ENCODE results near the gene RPS26. TPM values are rescaled to one million over a fixed set of nuclear protein-coding genes. Genes with fewer than 3 reads are reported as not detected.

Gene RPS26
- total and polyA plus RNA-seq, 9 of the 15 experiments (the other 6 are each of a cell fraction or from before 2014, with no cell fraction given) = 70.2 to 1,589 (median 852) TPM

DNA sequence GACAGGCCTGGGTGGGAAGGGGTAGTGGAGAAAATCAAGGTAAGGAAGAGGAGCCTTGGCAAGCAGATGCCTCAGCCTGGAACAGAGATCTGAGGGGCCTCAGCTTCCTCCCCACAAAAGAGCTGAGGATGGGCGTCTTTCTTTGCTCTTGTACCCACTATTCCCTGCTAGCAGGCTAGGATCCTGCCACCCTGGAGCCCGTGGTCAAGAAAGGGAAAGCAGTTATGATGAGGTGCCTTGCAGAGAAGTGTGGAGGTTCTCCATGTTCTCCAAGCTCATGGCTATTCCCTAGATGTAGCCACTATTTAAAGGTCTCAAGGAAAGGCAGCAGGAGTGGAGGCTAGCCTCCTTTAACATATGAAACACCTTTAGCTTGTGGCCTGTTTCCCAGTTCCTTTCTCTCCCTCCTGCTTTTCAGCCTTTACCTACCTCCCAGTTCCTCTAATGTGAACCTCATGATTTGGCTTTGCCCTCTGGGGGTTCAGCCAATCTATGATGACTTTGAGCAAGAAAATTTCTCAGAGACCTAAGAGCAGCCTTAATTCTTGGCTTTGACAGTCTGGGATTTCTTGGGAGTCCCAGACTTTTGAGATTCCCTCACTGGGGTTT lies 19.7 kb upstream of the RPS26 start (continued):
- TF ChIP-seq, protein P1, sequence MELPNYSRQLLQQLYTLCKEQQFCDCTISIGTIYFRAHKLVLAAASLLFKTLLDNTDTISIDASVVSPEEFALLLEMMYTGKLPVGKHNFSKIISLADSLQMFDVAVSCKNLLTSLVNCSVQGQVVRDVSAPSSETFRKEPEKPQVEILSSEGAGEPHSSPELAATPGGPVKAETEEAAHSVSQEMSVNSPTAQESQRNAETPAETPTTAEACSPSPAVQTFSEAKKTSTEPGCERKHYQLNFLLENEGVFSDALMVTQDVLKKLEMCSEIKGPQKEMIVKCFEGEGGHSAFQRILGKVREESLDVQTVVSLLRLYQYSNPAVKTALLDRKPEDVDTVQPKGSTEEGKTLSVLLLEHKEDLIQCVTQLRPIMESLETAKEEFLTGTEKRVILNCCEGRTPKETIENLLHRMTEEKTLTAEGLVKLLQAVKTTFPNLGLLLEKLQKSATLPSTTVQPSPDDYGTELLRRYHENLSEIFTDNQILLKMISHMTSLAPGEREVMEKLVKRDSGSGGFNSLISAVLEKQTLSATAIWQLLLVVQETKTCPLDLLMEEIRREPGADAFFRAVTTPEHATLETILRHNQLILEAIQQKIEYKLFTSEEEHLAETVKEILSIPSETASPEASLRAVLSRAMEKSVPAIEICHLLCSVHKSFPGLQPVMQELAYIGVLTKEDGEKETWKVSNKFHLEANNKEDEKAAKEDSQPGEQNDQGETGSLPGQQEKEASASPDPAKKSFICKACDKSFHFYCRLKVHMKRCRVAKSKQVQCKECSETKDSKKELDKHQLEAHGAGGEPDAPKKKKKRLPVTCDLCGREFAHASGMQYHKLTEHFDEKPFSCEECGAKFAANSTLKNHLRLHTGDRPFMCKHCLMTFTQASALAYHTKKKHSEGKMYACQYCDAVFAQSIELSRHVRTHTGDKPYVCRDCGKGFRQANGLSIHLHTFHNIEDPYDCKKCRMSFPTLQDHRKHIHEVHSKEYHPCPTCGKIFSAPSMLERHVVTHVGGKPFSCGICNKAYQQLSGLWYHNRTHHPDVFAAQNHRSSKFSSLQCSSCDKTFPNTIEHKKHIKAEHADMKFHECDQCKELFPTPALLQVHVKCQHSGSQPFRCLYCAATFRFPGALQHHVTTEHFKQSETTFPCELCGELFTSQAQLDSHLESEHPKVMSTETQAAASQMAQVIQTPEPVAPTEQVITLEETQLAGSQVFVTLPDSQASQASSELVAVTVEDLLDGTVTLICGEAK (IDR thresholded peaks at IDR 0.05) = 0 out of 2 replicates have a peak, but pooled peaks have one; percentile 8
- TF ChIP-seq, protein P1 (CRISPR knock-in tag; IDR thresholded peaks at IDR 0.05) = no peak
